NCI-H146 treated with DMSO at 0.1 percent for 48 hours (cell line): ENCODE measurements around the gene TAF6L.
"Not testable (repeated sequence)": the region's sequence is repeated elsewhere in the genome, so short reads cannot be mapped to it uniquely, and the experiment has no call there.

Source experiments
- DNase-seq: peaks from one replicate; lab custom pipeline; 2025; ENCODE audit not compliant: unreplicated experiment; lab: John Stamatoyannopoulos, UW

Gene TAF6L, protein sequence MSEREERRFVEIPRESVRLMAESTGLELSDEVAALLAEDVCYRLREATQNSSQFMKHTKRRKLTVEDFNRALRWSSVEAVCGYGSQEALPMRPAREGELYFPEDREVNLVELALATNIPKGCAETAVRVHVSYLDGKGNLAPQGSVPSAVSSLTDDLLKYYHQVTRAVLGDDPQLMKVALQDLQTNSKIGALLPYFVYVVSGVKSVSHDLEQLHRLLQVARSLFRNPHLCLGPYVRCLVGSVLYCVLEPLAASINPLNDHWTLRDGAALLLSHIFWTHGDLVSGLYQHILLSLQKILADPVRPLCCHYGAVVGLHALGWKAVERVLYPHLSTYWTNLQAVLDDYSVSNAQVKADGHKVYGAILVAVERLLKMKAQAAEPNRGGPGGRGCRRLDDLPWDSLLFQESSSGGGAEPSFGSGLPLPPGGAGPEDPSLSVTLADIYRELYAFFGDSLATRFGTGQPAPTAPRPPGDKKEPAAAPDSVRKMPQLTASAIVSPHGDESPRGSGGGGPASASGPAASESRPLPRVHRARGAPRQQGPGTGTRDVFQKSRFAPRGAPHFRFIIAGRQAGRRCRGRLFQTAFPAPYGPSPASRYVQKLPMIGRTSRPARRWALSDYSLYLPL

DNA sequence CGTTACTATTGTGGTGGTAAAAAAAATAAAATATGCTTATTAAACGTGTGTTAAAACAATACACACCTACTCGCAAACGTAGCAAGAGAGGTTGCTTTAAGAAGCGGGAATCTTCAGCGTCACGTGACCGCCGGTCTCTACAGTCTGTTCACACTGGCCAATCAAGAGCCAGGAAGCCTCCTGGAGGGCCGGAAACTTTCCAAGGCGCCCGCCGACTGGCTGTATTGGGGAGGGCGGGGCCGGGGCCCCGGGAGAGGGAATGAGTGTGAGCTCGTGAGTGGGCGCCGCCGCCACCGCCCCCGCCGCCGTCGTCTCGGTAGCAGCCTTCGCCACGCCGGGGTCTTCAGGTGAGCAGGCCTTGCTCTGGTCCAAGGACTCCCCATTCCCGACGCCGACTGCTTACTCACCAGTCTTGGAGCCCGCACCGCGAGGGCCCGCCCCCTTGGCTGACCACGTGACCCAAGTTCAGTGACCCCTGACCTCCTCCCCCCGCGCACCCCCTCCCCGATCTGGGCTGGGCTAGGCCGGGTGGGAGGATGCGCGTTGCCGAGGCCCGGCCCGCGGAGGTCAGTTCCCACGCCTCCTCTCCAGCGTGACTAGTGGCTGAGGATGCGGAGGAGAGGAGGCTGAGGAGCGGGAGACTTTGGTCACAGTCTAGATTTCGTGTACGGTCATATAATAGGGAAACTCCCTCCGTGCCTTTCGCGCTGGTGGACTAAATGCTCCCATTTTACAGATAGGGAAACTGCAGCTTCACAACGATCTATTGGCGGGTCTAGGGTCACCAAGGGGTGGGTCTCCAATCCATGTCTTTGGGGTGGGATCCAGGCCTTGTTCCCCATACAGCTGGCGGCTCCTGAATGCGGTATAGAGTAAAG lies at the start of gene TAF6L:
Gene TAF6L, plus strand, starts transcription at position 253 of the 878 bp plus-strand sequence. CDS start 4,388 bp downstream, outside the sequence.
- DNase-seq, result peak; percentile 92

DNA sequence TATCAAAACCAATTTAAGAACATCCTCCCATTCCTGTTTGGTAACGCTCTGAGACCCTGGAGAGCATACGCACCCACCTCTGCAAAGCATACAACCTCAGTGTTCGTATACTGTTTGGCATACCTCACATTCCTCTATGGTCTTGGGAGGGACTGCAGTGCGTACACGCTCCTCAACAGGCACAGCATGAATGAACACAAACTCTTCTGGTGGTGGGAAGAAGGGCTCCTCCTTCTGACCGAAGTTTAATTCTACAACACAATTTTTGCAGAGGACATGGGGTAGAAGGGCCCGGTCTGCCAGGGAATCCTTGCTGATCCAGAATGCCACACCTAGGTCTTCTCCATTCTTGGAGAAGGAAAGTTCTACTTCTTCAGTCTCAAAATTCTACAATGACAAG lies 49.2 kb upstream of the TAF6L start:
- DNase-seq, result no peak

DNA sequence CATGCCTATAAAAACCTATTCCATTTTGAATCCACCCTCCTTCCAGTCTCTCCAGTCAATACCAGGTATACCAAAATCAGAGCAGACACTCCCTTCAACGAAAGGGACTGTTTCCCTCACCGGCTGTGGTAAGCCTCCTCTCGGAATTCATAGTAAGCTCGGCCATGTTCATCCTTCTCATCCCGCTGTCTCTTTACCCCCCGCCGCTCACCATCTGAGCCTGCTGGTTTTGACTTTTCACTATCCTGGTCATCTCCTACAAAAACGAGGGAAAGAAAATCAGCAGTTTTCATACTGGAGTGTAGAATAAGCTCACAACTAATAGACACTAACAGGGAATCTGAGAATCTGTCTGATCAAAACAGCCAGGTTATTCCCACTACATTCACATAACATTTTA lies 47.0 kb upstream of the TAF6L start:
- DNase-seq, result no peak

DNA sequence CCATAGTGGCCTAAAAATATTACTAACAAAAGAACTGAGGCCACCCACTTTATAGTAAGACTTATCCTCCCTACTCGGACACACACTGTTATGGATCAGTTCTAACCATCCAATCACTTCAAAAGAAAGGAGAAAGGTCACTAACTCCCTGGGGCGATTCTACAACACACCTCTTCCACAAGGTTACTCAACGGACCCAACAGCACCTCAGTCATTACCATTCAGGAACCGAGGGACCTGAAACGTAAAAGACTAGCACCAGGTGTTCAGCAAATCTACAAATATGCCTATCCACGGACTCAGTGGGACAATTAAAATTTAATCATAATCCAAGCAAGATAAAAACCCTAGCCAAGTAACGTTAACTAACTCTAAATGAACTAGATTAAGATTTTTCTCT lies 45.5 kb upstream of the TAF6L start:
- peak; percentile 17 for DNase-seq

DNA sequence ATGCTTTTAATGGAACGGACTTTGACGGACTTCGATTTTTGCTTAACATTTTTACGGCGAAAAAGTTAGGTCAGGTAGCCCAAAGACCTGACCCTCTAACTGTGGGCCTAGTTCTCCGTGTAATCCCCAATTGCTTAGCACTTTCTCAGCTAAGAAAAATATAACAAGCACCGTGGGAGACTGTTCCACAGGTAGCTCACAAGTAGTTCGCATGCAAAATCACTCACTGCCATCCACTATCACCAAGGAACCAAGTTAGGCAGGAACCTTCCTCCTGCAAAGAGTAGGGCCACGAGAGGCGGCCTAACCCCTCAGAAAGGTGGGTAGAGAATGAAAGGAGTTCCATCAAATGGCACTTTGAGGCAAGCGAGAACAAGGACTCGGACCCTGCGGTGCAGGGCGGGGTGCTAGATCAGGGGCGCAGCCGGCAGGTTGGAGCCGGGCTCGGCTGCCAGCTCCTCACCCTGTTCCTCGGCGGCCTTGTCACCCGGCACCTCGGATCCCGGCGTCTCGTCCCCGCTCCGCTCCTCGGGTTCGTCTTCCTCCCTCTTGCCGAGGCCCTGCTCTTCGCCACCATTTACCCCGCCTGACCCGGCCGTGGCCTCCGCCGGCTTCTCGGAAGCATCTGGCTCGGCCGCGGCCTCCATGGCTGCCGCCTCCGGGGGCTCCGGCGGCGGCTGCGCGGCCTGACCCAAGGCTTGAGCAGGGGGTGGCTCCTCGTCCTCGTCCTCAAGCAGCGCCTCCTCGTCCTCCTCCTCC lies 44.9 kb upstream of the TAF6L start:
- DNase-seq, result no peak

DNA sequence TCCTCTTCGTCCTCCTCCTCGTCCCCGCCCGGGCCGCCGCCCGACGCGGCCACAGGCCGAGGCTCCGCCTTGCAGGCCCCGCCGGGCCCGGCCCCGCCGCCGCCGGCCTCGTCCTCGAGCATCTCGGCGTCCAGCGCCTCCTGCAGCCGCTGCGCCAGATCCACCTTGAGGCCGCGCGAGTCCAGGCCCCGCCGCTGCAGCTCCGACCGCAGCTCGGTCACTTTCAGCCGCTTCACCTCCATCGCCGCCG lies 44.4 kb upstream of the TAF6L start:
- no peak for DNase-seq

- DNase-seq, result peak; percentile 95
These were observed 43.9 kb upstream of the TAF6L start, which contains the start of gene HNRNPUL2 for GRCh38 chr11:62727165-62727871. Gene HNRNPUL2 (minus strand): TSS chr11:62727457. CDS start chr11:62727156, 301 bp downstream.

DNA sequence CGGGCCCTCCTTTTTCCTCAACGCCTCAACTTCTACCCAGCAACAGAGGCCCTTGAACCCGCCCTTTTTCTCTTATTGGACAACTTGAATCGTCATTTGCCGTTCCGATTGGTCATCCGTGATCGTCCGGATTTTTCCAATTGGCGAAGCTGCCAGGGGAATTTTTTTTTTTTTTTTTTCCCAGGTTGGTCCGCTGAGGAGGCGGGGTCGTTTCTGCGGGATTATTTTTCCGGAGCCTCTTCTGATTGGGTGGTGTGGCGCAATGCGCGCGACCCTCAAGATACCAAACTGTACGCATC lies 43.4 kb upstream of the TAF6L start:
- DNase-seq, result peak; percentile 93

DNA sequence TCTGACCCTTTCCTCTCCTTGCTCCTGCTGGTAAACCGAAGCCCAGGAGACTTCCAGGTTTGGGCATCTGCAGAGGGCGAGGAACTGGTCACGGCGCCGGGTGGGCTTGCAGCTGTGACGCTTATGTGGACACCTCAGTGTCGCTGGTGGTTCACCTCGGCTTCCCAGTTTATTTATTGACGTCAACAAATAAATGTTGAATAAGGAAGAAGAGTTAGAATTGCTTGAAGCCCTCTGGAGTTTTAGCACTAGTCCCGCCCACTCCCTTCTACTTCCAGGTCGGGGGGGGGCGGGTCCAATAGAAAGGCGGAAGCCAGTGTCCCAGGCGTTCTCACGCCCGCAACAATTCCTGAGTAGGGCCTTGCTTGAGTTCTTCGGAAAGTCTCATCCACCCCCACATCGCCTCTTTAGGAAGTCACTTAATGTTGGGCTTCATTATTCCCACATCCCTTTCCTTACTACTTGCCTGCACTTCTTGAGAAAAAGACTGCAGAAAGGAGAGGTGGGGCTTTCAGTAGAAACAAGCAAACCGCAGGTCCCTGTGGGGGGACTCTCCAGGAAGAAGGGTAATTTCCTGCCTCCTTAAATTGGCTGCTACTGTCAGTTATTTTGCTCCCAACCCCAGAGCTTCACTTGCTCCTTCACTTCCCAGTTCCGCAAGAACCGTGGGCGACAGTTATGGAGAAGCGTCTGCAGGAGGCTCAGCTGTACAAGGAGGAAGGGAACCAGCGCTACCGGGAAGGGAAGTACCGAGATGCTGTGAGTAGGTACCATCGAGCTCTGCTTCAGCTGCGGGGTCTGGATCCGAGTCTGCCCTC lies 42.8 kb upstream of the TAF6L start, which contains the start of gene TTC9C:
Gene TTC9C, plus strand, starts transcription at position 316 of the 818 bp plus-strand sequence. Its CDS starts 363 bp downstream, at position 679.
- DNase-seq, result peak; percentile 82

DNA sequence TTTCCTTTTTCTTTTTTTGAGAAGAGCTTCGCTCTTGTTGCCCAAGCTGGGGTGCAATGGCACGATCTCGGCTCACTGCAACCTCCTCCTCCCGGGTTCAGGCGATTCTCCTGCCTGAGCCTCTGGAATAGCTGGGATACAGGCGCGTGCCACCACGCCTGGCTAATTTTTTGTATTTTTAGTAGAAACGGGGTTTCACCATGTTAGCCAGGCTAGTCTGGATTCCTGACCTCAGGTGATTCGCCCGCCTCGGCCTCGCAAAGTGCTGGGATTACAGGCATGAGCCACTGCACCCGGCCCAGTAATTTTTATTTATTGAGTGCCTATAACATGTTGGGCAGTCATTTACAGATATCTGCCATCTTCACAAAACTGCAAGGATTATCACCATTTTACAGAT lies 41.1 kb upstream of the TAF6L start:
- not testable (repeated sequence) for DNase-seq

DNA sequence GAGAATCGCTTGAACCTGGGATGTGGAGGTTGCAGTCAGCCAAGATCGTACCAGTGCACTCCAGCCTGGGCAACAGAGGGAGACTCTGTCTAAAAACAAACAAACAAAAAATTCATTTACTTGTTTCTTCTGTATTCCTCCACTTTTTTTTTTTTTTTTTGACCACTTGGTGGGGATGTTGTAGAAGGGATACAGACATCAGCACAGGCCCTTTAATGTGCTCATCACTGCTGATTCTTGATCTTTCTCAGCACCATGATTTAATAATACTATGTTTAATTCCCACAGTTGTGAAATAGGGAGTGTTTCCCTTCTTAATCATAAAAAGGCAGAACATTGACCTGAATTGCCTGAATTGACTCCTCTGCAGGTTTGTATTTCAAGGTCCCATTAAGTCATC lies 38.4 kb upstream of the TAF6L start:
- DNase-seq, result no peak

DNA sequence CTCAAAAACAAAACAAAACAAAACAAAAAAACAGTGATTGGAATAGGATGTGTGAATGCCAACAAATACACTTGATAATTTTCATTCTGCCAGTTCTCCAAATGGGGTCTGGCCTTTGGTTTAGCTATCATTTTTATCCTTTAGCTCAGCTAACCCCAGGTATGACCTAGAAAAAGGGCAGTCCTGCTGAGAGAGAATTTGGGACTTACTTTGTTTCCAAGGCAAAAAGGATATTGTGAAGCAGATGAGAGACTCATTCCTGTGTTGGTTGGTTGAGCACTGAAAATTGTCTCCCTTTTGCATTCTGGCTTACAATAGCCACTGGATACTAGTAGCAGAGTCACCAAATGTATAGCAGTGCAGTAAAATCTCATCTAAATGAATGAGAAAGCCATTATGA lies 34.0 kb upstream of the TAF6L start:
- no peak for DNase-seq

DNA sequence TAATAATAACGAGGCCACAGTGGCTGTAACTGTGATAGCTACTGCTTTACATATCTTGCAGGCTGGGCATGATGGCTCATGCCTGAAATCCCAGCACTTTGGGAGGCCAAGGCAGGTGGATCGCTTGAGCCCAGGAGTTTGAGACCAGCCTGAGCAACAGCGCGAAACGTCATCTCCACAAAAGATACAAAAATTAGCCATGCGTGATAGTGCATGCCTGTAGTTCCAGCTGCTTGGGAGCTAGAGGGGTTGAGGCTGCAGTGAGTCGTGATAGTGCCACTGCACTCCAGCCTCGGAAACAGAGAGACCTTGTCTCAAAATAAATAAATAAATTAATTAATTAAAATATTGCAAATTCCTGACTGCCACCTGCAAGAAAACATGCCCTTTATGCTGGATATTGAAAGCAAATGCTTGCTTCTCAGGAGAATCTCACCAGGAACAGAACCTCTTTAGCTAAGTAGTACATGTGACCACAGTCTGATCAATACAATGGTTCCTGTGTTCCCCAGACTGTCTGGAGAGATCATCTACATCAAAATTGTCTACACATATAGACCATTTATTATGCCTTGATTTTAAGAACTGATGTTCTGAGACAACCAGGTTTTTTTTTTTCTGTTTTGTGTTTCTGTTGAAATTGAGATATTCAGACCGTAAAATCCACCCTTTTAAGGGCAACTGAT lies 23.6 kb upstream of the TAF6L start:
- no peak for DNase-seq

DNA sequence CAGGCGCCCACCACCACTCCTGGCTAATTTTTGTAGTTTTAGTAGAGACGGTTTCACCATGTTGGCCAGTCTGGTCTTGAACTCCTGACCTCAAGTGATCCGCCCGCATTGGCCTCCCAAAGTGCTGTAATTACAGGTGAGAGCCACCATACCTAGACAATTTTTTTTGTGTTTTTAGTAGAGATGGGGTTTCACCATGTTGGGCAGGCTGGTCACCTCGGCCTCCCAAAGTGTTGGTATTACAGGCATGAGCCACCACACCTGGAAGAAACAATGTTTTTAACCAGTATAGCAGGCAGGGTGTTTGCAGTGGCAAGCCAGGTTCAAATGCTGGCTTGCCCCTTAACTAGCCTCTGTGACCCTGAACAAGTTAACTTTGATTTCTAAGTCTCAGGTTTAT lies 21.3 kb upstream of the TAF6L start:
- not testable (repeated sequence) for DNase-seq

DNA sequence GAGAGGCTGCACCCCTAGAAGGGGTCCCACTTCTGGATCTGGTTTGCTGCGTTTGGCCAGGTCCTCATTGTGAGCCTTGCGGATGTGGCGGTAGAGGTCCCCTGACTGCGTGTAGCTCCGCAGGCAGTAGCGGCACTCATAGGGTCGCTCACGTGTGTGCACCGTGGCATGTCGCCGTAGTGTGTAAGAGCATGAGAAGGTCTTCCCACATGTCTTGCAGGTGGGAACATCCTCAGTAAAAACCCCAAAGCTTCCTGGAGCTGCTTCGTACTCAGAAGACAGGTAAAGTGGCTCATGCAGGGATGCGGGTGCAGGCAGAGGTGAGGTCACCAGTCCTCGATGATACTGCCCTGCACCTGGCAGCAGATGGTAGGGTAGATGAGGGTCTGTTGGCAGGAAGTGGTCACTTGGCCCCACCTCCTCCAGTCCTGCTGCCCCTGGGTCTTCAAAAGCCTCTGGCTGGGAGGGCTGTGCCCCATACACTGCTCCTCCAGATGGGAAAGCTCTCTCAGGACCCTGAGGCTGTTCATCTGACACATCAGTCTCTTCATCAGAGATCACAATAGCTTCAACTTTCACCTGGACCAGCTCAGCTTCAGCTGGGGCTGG lies 18.9 kb upstream of the TAF6L start:
- no peak for DNase-seq

GRCh38 chr11:62752994-62753735 lies 18.0 kb upstream of the TAF6L start:
- no peak for DNase-seq

DNA sequence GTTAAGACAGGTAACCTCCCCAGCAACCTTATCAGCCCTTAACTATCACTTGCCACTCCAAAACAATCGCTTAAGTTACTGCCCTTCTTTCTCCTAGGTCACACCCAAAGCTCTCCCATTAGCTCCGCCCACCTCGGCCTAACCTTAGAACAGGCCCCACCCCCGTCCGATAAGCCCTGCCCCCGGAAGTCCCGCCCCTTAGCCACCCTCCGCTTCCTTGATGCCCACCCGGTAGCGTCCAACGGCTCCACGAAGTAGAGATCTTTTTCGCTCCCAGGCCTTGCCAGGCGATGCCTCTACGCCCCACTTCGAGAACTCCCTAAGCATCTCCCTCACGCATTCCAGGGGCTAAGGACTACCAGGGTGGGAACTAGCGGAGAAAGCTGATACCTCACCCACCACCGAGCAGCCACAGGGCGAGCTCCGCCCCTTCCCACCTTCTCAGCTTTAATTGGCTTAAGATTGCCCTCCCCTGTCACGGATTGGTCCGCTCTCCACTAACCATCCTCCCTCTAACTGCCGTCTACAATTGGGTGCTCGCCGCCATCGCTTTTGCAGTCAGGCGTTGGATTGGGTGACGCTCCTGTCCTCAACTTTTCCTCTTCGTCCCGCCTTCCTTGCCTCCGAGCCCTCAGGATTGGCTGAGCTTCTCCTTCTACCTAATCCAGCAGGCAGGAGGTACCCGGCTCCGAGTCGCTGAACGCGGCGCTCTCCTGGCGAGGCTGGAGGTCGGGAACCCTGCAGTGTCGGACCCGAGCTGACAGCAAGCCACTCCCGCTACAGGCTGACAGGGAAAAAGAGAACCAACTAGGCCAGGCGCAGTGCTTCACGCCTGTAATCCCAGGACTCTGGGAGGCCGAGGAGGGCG lies 17.2 kb upstream of the TAF6L start, which contains the start of gene ZBTB3:
Gene ZBTB3, minus strand, starts transcription at position 425 of the 868 bp plus-strand sequence. CDS start 496 bp downstream, outside the sequence.
- DNase-seq, result peak; percentile 99
